Measurements from ENCODE around the gene CA5A.
"Not testable (repeated sequence)": the region's sequence is repeated elsewhere in the genome, so short reads cannot be mapped to it uniquely, and the experiment has no call there.

CA5A gene

GRCh38 chr16:87909203-87909935 is 27.0 kb downstream of the CA5A start:
- H2AFZ ChIP-seq (ENCODE audit: low read depth) = peak overlapping the region; percentile 44; the same call in 1 of the 2 replicates
- H3K27ac ChIP-seq = not testable (repeated sequence)

DNA sequence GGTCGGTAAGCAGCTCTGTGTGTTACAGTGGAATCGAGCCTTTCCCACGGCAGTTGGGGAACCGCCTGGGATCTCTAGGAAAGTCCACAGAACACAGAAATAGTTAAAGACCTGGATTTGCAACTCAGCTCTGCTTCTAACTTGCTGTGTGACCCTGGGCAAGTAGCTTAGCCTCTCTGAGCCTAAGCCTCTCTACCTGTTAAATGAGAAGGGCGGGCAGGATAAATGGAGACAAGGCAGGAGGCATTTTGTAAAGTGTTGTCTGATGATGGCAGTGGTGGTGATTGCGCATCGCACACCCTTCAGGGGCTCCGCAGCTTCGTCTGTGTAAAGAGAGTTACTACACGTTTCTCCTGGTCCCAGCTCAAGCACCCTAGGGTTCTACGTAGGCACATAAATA is 28.2 kb downstream of the CA5A start:
- H3K79me2 ChIP-seq (ENCODE audit: insufficient read depth, low read depth); H3K4me3 ChIP-seq (IDR thresholded peaks at IDR 0.05; ENCODE audit: insufficient read depth, low read depth, low read length); H3K36me3 ChIP-seq (ENCODE audit: insufficient read depth); H3K9ac ChIP-seq; H3K4me2 ChIP-seq; H3K4me1 ChIP-seq (ENCODE audit: low read depth, poor library complexity, severe bottlenecking); H3K27ac ChIP-seq; H4K20me1 ChIP-seq (ENCODE audit: insufficient read depth); H2AFZ ChIP-seq (ENCODE audit: low read depth): not testable (repeated sequence)
- H3K27me3 ChIP-seq (ENCODE audit: insufficient read depth, low read depth) = peaks cover 37% of the 10 kb centered on the region

More at GRCh38 chr16:87909203-87909935, 27.0 kb downstream of the CA5A start:
- H4K20me1 ChIP-seq (ENCODE audit: insufficient read depth); H3K4me3 ChIP-seq (IDR thresholded peaks at IDR 0.05; ENCODE audit: insufficient read depth, low read depth, low read length); H3K4me1 ChIP-seq (ENCODE audit: low read depth, poor library complexity, severe bottlenecking); H3K79me2 ChIP-seq (ENCODE audit: insufficient read depth, low read depth); H3K9ac ChIP-seq; H3K36me3 ChIP-seq (ENCODE audit: insufficient read depth): not testable (repeated sequence)
- H3K4me2 ChIP-seq = peak overlapping the region; percentile 36; the same call in 1 of the 2 replicates
- peaks cover 42% of the 10 kb centered on the region for H3K27me3 ChIP-seq (ENCODE audit: insufficient read depth, low read depth)
- TF ChIP-seq CTCF (conservative IDR thresholded peaks at IDR 0.05; ENCODE audit: low read depth, low read length) = peak; percentile 85

DNA sequence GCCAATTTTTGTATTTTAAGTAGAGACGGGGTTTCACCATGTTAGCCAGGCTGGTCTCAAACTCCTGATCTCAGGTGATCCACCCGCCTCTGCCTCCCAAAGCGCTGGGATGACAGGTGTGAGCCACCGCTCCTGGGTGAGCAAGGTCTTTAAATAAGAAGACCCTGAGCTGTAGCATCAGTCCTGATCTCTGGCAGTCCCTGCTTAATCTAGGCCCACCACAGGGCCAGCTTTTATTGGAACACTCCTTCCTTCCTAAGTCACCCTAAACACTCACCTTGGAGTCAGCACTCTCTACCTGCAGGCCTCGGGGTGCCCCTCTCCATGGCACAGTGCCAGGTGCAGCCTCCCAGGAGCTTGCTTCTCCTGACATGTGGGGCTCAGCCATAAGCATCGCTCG is 30.8 kb downstream of the CA5A start:
- not testable (repeated sequence) for H3K4me1 ChIP-seq (ENCODE audit: low read depth, poor library complexity, severe bottlenecking); H3K4me3 ChIP-seq (IDR thresholded peaks at IDR 0.05; ENCODE audit: insufficient read depth, low read depth, low read length)

DNA sequence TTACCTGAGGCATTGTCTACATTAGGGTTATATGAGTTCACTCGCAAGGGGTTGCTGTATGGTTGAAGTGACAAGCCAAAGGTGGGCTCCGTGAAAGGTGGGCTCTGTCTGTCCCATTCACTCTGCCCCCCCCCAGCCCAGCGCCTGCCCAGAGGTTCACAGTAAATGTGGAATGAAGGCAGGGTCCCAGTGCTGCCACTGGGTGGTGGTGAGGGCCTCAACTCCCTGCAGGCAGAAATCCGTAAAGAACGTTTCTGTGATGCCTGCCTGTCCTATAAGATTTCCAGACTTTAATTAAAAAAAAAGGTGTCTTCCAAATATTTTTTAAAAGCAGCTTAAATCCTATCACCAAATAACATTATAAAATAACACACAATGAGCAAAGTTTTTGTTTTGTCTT is 31.4 kb downstream of the CA5A start:
- H3K27ac ChIP-seq; H4K20me1 ChIP-seq (ENCODE audit: insufficient read depth); H2AFZ ChIP-seq (ENCODE audit: low read depth); H3K4me1 ChIP-seq (ENCODE audit: low read depth, poor library complexity, severe bottlenecking); H3K9ac ChIP-seq; H3K4me3 ChIP-seq (IDR thresholded peaks at IDR 0.05; ENCODE audit: insufficient read depth, low read depth, low read length); H3K36me3 ChIP-seq (ENCODE audit: insufficient read depth); H3K79me2 ChIP-seq (ENCODE audit: insufficient read depth, low read depth); H3K4me2 ChIP-seq: not testable (repeated sequence)
- H3K27me3 ChIP-seq (ENCODE audit: insufficient read depth, low read depth) = peaks cover 24% of the 10 kb centered on the region

More for the DNA sequence above, 30.8 kb downstream of the CA5A start:
- not testable (repeated sequence) for H2AFZ ChIP-seq (ENCODE audit: low read depth); H4K20me1 ChIP-seq (ENCODE audit: insufficient read depth); H3K27ac ChIP-seq; H3K79me2 ChIP-seq (ENCODE audit: insufficient read depth, low read depth); H3K36me3 ChIP-seq (ENCODE audit: insufficient read depth); H3K4me2 ChIP-seq; H3K9ac ChIP-seq
- peaks cover 23% of the 10 kb centered on the region for H3K27me3 ChIP-seq (ENCODE audit: insufficient read depth, low read depth)

DNA sequence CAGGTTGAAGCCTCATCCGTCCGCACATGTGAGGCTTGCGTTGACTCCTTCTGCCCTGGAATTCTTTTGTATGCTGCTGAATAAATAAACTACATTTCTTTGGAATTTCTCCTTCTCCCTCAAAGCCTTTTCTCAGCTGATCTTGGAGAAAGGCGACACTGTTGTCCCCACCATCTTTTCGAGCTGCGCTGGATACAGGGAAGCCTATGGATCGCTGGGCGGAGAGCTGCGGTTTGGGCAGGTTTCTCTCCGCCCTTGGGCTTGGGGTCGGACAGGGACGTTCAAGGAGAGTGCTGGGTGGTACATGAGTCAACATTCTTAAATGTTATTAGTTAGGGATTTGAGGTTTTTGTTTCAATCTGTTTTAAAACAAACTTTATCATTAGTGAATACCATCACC is 35.8 kb downstream of the CA5A start:
- H2AFZ ChIP-seq (ENCODE audit: low read depth); H3K4me1 ChIP-seq (ENCODE audit: low read depth, poor library complexity, severe bottlenecking); H3K4me2 ChIP-seq; H3K4me3 ChIP-seq (IDR thresholded peaks at IDR 0.05; ENCODE audit: insufficient read depth, low read depth, low read length); H3K27ac ChIP-seq; H3K79me2 ChIP-seq (ENCODE audit: insufficient read depth, low read depth); H3K36me3 ChIP-seq (ENCODE audit: insufficient read depth); H3K9ac ChIP-seq; H4K20me1 ChIP-seq (ENCODE audit: insufficient read depth): not testable (repeated sequence)
- peaks cover 18% of the 10 kb centered on the region; the same call in 1 of the 2 replicates for H3K27me3 ChIP-seq (ENCODE audit: insufficient read depth, low read depth)

DNA sequence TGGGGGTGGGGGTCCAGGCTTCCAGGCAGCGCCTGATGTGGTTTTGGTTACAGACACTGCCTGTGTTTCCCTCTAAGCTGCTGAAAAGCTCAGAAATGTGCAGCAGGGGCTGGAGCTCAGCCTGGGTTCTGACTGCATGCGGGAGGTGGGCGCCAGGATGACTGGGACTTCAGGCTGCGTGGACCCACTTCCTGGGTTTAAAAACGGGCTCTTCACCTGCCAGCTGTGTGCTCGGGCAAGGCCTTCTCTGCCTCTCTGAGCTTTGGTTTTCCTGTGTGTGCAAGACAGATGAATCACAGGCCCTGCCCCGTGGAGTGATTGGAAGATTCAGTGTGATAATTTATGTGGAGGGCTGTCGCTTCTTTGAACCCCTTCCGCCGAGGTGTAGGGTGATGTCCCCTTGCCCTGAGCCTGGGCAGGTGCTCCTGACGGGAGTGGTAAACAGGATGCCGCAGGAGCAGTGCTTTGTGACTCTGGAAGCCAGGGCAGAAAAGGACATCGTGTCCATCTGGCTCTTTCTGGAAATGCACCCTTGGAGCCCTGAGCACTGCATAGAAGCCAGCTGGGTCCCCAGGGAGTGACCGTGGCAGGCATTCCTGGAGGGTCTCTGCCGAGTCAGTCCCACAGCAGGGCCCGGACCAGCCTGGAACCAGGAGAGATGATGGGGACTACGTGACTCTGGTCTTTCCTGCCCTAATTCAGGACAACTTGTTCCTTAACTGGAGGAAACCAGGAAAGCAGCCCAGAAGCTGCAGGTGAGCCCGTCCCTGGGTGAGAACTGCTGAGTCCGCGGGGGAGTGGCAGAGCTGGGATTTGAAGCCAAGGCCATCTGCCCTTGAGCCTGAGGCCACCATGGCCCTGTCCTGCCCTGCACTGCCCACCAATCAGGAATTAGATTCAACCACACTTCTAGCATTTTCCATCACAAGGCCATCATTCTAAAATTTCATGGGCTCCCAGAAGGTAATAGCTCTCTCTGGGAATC is 38.5 kb downstream of the CA5A start:
- Histone ChIP-seq H3K9ac (no peak overlapping the region), H3K27ac (no peak overlapping the region), H2AFZ (ENCODE audit: low read depth) (no peak overlapping the region), H3K27me3 (ENCODE audit: insufficient read depth, low read depth) (peaks cover 18% of the 10 kb centered on the region; the same call in 1 of the 2 replicates), H3K4me1 (ENCODE audit: low read depth, poor library complexity, severe bottlenecking) (no peaks in the 10 kb centered on the region), H3K4me3 (IDR thresholded peaks at IDR 0.05; ENCODE audit: insufficient read depth, low read depth, low read length) (no peak overlapping the region), H4K20me1 (ENCODE audit: insufficient read depth) (no peaks in the 10 kb centered on the region), H3K36me3 (ENCODE audit: insufficient read depth) (no peaks in the 10 kb centered on the region), H3K79me2 (ENCODE audit: insufficient read depth, low read depth) (no peaks in the 10 kb centered on the region), H3K4me2 (no peak overlapping the region)
- no peak for TF ChIP-seq CTCF (conservative IDR thresholded peaks at IDR 0.05; ENCODE audit: low read depth, low read length)

- not testable (repeated sequence) for H2AFZ ChIP-seq (ENCODE audit: low read depth); H3K4me1 ChIP-seq (ENCODE audit: low read depth, poor library complexity, severe bottlenecking); H3K27ac ChIP-seq; H3K36me3 ChIP-seq (ENCODE audit: insufficient read depth); H3K4me3 ChIP-seq (IDR thresholded peaks at IDR 0.05; ENCODE audit: insufficient read depth, low read depth, low read length); H3K79me2 ChIP-seq (ENCODE audit: insufficient read depth, low read depth); H3K4me2 ChIP-seq; H4K20me1 ChIP-seq (ENCODE audit: insufficient read depth); H3K9ac ChIP-seq
- peaks cover 18% of the 10 kb centered on the region; the same call in 1 of the 2 replicates for H3K27me3 ChIP-seq (ENCODE audit: insufficient read depth, low read depth)
These were observed 39.3 kb downstream of the CA5A start for GRCh38 chr16:87896924-87897520.

Data from KMS-11 (cell line).